ENCODE measurements around the gene NDRG4.

NDRG4 gene

DNA sequence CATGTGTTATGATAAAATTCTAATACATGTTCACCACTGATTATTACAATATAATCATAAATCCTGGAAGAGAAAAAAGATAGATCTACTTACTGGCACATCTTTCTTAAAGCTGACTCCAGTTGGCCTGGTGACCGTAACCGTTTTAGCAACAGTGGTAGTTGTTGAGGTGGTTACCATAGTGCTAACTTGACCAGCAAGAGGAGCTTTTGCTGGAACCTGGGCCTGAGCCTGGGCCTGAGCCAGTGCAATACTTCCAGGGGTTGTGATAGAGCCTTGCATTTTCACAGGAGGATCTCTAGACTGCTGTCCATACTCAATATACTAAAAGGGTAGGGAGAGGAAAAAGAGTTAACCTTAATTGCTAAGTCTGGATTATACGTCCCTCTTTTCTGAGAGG lies 51.6 kb downstream of the NDRG4 start:
- no peak overlapping the region for H3K27ac Mint-ChIP-seq
- H3K4me1 Mint-ChIP-seq = no peaks in the 10 kb centered on the region
- no peak for DNase-seq (ENCODE audit: low spot score in 2 of 2)
- peaks cover 22% of the 10 kb centered on the region for H3K36me3 Mint-ChIP-seq
- no peak for ATAC-seq (ENCODE audit: low read depth)
- no peaks in the 10 kb centered on the region for H3K27me3 Mint-ChIP-seq
- no peak overlapping the region for H3K4me3 Mint-ChIP-seq
- H3K9me3 Mint-ChIP-seq = no peaks in the 10 kb centered on the region

DNA sequence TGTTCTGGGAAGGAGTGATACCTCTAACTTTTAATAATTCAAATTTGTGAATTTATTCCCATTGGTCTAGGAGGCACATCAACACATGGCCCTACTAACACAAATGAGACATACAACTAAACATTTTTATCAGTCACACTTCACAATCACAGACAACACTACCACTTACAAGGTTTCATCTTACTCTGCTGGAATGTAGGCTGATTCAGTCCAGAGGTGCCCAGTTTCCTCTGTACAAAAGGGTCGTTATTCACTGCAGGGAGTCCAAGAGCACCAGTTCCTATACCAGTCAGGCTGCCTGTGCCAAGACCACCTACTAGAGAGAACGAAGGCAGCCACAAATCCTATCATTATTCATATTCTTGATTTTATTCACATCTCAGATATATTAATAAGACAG lies 56.7 kb downstream of the NDRG4 start:
- H3K27me3 Mint-ChIP-seq = no peaks in the 10 kb centered on the region
- H3K4me1 Mint-ChIP-seq = no peaks in the 10 kb centered on the region
- H3K9me3 Mint-ChIP-seq = no peaks in the 10 kb centered on the region
- peak overlapping the region; percentile 28 for H3K27ac Mint-ChIP-seq
- H3K36me3 Mint-ChIP-seq = peaks cover 19% of the 10 kb centered on the region
- DNase-seq (ENCODE audit: low spot score in 2 of 2) (no peak), ATAC-seq (ENCODE audit: low read depth) (no peak)
- H3K4me3 Mint-ChIP-seq = no peak overlapping the region

Measured in memory B cell (primary cell).